Right atrium auricular region (tissue), 2 donors: ENCODE data around the gene DBR1. TPM values are rescaled to one million over a fixed set of nuclear protein-coding genes. Genes with fewer than 3 reads are reported as not detected.
A peak's percentile ranks its signal among the peaks of the same experiment; 100 is the strongest.

Experiments used
- DNase-seq: peaks from one replicate; pipeline ENCODE4 v3.0.0-alpha.2; 2019; ENCODE audit warnings: low spot score
- H3K27ac ChIP-seq, 2 donors: fragments of 200-600 bp; sonication (generic); 1 replicate in 1 of 2; 2 replicates in 1 of 2; pipeline ENCODE4 v1.5.1; 2016 to 2019
- H3K27me3 ChIP-seq, 2 donors: fragments of 200-600 bp; sonication (generic); one replicate each; pipeline versions ENCODE4 v1.5.1 to v1.6.0; 2017 to 2019
- H3K36me3 ChIP-seq: fragments of 200-600 bp; sonication (generic); one replicate; pipeline ENCODE4 v1.5.1; 2016
- H3K4me1 ChIP-seq, 2 donors: fragments of 200-600 bp; sonication (generic); one replicate each; pipeline versions ENCODE4 v1.5.1 to v1.6.0; 2017 to 2019
- H3K4me3 ChIP-seq, 2 donors: fragments of 200-600 bp; sonication (generic); 1 replicate in 1 of 2; 2 replicates in 1 of 2; pipeline ENCODE4 v1.5.1; 2017 to 2019; ENCODE audit warnings: mild to moderate bottlenecking in 1 of 2, moderate library complexity in 1 of 2
- H3K9me3 ChIP-seq, 2 donors: fragments of 200-600 bp; sonication (generic); one replicate each; pipeline ENCODE4 v1.5.1; 2019
- total RNA-seq, 2 donors: library from RNA; depleted of rRNA; stranded (reverse); fragments of >200 nt; gene quantifications; one replicate each; pipeline ENCODE4 v1.1.0, GENCODE V29; 2016
- TF ChIP-seq, protein P1 (sequence below), 2 donors: fragments of 200-600 bp; sonication (generic); IDR thresholded peaks; one replicate each; pipeline ENCODE4 v1.5.1; 2019; ENCODE audit warnings: antibody characterized with exemption in 2 of 2

Gene DBR1
- total RNA-seq, 2 donors from 2014 or later, result 6.9 to 8.1 TPM

DNA sequence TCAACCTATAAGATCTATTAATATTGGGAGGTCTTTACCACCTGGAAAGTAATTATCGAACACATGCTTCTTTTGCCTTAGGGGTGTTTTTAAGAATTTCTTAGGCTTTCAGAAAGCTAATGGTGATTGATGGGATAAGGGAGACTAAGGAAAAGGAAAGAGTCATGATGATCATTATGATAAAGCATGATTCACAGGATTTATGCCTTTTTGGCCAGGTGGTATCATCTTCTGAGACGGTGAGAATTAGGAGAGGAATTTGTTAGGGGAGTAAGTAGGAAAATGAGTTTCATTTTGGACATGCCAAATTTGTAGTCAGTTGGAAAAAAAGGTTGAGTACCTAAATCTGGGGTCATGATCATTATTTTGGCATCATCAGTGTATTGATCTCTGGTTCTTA, 21.3 kb upstream of the DBR1 start:
- no peak overlapping the region for H3K4me3 ChIP-seq
- H3K9me3 ChIP-seq, result no peaks in the 10 kb centered on the region
- no peaks in the 10 kb centered on the region for H3K27me3 ChIP-seq
- H3K27ac ChIP-seq, result no peak overlapping the region
- no peaks in the 10 kb centered on the region for H3K36me3 ChIP-seq
- H3K4me1 ChIP-seq, result peaks cover 0 to 12% of the 10 kb centered on the region in 2 donors
- TF ChIP-seq, protein P1, sequence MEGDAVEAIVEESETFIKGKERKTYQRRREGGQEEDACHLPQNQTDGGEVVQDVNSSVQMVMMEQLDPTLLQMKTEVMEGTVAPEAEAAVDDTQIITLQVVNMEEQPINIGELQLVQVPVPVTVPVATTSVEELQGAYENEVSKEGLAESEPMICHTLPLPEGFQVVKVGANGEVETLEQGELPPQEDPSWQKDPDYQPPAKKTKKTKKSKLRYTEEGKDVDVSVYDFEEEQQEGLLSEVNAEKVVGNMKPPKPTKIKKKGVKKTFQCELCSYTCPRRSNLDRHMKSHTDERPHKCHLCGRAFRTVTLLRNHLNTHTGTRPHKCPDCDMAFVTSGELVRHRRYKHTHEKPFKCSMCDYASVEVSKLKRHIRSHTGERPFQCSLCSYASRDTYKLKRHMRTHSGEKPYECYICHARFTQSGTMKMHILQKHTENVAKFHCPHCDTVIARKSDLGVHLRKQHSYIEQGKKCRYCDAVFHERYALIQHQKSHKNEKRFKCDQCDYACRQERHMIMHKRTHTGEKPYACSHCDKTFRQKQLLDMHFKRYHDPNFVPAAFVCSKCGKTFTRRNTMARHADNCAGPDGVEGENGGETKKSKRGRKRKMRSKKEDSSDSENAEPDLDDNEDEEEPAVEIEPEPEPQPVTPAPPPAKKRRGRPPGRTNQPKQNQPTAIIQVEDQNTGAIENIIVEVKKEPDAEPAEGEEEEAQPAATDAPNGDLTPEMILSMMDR (IDR thresholded peaks at IDR 0.05), result no peak
- DNase-seq, result no peak

DNA sequence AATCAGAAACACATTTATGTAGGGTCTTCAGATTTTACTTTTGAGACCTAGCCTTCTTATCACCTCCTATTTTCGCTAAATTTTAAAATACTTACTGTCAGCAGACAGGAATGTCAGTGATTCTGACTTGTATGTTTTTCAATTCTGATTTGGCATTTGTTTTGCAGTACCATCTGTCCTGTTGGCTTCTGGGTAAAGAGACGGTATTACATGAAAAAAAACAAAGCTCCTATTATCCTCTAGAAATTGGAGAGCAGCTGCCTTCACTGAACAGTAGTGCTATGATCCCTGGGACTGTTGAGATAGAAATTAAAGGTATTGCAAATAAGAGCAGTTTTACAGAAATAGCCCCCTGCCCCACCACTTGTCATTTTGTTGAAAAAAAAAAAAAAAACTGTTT, 20.8 kb upstream of the DBR1 start:
- no peak for DNase-seq
- H3K4me1 ChIP-seq, result peaks cover 0 to 12% of the 10 kb centered on the region in 2 donors

DNA sequence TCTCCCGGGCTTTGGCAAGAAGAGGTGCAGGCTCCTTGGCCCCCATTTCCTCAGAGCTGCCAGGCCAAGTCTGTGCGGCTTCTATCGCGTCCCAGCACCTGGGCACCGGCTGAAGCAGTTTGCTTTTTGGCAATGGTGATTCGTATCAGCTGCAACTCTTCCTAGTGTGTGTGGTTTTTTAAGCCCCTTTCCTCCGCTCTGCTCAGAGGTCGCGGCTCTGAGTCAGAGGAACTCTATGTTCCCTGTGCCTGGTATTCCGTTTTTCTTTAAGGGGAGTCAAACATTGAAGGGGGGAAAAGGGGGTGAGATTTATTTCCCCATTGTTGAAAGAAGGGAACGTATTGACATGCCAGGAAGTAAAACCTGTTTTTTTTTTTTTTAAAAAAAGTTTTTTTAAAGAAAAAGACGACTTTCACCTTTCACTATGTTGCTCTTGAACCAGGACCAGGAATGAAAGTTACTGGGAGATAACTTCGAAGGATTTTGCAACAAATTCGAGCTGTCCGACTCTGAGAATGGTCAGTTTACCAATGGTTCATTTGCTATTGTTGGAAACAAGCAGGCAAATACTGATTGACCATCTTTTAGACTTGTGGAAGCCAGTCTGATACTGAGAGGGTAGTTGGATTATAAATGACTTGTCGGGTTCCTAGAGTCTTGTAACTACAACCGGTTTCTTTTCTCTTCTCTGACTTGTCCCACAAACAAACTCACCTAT, 13.5 kb upstream of the DBR1 start:
- no peak for DNase-seq
- Histone ChIP-seq H3K4me3 (peak overlapping the region; percentile 71 to 99), H3K27me3 (no peaks in the 10 kb centered on the region), H3K4me1 (peaks cover 0 to 29% of the 10 kb centered on the region in 2 donors), H3K9me3 (no peaks in the 10 kb centered on the region), H3K36me3 (no peaks in the 10 kb centered on the region), H3K27ac (peak overlapping the region; percentile 92 to 96)
- TF ChIP-seq, protein P1 (IDR thresholded peaks at IDR 0.05), result no peak

More for the DNA sequence above, 20.8 kb upstream of the DBR1 start:
- TF ChIP-seq, protein P1 (IDR thresholded peaks at IDR 0.05), result no peak
- H3K36me3 ChIP-seq, result no peaks in the 10 kb centered on the region
- H3K27me3 ChIP-seq, result no peaks in the 10 kb centered on the region
- H3K27ac ChIP-seq, result no peak overlapping the region
- H3K9me3 ChIP-seq, result no peaks in the 10 kb centered on the region
- no peak overlapping the region for H3K4me3 ChIP-seq

DNA sequence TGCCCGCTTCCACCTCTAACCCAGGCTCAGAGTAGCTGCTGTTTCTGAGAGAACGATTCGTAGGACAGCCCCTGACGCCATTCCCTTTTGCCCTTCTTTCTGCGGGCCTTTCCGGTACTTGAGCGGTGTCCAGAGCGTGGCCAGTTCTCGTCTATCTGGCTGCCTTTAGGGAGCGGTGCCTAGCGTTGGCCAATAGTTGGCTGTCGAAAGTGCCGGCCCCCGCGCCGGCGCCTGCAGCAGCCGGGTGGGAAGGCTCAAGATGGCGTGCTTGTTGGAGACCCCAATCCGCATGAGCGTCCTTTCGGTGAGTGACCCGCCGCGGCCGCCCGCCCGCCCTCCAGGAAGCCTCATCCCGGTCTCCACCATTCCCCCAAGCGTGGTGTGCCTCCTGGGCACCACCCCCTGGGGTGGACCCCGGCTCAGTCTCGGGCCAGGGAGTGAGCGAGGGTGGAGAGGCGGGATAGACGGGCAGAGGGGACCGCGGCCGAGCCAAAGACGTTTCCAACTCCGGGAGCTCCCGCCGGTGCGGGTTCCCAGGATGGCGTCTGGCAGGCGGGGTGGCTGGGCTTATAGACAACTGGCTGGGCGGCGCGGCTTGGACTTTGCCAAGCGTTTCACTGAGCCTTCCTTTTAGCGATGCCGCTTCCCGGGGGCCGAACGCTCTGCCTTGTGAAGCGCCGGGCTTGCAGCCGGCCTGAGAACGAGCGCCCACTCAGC, 12.7 kb upstream of the DBR1 start, which contains the start of gene ARMC8:
Gene ARMC8, plus strand, starts transcription at position 6 of the 717 bp plus-strand sequence. Its CDS starts 254 bp downstream, at position 260.
- peak; percentile 67 for DNase-seq
- Histone ChIP-seq H3K4me3 (peak within 1 kb of the TSS; percentile 71 to 99), H3K27me3 (no peaks in the 10 kb centered on the region), H3K36me3 (no peaks in the 10 kb centered on the region), H3K27ac (peak within 1 kb of the TSS; percentile 92 to 96), H3K9me3 (no peaks in the 10 kb centered on the region), H3K4me1 (peaks cover 0 to 29% of the 10 kb centered on the region in 2 donors)
- TF ChIP-seq, protein P1 (IDR thresholded peaks at IDR 0.05), result no peak

DNA sequence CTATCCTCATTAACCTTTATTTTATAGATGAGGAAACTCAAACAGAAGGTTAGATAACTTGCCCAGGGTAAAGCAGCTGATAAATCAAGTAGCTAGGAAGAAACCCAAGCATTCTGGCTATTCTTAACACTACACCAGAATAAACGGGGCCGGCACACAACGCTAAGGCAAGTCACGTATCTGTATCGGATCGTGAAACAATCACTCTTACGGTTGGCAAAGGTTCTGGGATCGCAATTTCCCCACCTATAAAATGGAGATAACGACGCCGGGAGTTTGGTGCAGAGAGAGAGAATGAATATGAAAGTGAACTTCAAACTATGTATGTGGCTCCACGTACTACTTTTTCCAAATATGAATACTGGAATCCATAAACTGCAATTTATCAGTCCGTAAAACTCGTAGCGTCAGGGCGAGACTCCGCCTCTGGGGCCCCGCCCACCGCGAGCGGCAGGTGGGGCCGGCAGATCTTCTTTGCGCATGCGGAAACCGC, 12.1 kb upstream of the DBR1 start:
- peak overlapping the region; percentile 92 to 96 for H3K27ac ChIP-seq
- no peaks in the 10 kb centered on the region for H3K36me3 ChIP-seq
- no peaks in the 10 kb centered on the region for H3K9me3 ChIP-seq
- peak overlapping the region; percentile 71 to 99 for H3K4me3 ChIP-seq
- TF ChIP-seq, protein P1 (IDR thresholded peaks at IDR 0.05), result no peak
- peak; percentile 91 for DNase-seq
- H3K4me1 ChIP-seq, result peaks cover 0 to 29% of the 10 kb centered on the region in 2 donors
- H3K27me3 ChIP-seq, result no peaks in the 10 kb centered on the region
